Dermis blood vessel endothelial cell (primary cell): ENCODE data around the gene CSH1. TPM values are rescaled to one million over a fixed set of nuclear protein-coding genes. Genes with fewer than 3 reads are reported as not detected.
"Not testable (repeated sequence)": the region's sequence is repeated elsewhere in the genome, so short reads cannot be mapped to it uniquely, and the experiment has no call there.

Source experiments
- DNase-seq: peaks from one replicate; pipeline ENCODE4 v3.0.0; 2010
- total RNA-seq: library from RNA; depleted of rRNA; stranded (reverse); fragments of >200 nt; gene quantifications from 2 replicates; pipeline ENCODE4 v1.2.3, GENCODE V29; 2014

CSH1 gene
- total RNA-seq, 1 donor from 2014 or later = not detected

- DNase-seq = no peak
Measured at GRCh38 chr17:63928172-63928666, 31.8 kb upstream of the CSH1 start.

- peak; percentile 18 for DNase-seq
Measured at GRCh38 chr17:63927464-63928171, 31.2 kb upstream of the CSH1 start.

- DNase-seq = no peak
Measured at GRCh38 chr17:63926164-63926563, 29.8 kb upstream of the CSH1 start.

- DNase-seq = no peak
Measured at GRCh38 chr17:63925615-63926014, 29.2 kb upstream of the CSH1 start.

- DNase-seq = not testable (repeated sequence)
Measured at GRCh38 chr17:63922402-63922801, 26.0 kb upstream of the CSH1 start.

GRCh38 chr17:63920779-63921178 lies 24.4 kb upstream of the CSH1 start:
- DNase-seq = not testable (repeated sequence)

DNA sequence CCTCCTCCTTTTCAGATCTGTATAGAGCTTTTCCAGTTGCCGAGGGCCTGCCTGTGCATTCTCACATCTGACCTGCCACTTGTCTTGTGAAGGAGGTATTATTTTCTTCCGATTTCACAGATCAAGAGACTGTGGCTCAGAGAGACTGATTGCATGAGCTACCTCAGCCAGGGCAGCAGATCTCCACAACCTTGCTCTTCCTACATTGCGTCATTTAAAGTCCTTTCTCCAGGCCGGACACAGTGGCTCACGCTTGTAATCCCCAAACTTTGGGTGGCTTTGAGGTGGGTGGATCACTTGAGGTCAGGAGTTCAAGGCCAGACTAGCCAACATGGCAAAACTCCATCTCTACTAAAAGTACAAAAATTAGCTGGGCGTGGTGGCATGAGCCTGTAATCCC lies 23.7 kb upstream of the CSH1 start:
- not testable (repeated sequence) for DNase-seq

DNA sequence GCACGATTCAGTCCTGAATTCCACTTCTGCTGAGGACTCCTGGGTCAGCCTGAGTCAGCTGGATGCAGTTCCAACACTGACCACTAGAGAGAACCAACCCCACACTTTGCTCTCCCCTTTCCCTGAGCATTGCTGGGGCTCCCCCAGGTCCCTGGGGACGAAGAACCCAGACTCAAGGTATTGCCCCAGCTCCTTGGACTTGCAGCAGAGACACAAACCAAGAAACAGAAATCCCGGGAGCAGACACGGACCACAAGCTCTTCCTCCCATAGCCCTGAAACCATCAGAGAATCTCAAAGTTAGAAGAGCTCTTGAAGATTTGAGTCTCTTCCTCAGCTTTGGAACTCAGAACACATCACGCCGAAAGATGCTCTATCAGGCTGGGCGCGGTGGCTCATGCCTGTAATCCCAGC lies 22.9 kb upstream of the CSH1 start:
- DNase-seq = peak; percentile 81

DNA sequence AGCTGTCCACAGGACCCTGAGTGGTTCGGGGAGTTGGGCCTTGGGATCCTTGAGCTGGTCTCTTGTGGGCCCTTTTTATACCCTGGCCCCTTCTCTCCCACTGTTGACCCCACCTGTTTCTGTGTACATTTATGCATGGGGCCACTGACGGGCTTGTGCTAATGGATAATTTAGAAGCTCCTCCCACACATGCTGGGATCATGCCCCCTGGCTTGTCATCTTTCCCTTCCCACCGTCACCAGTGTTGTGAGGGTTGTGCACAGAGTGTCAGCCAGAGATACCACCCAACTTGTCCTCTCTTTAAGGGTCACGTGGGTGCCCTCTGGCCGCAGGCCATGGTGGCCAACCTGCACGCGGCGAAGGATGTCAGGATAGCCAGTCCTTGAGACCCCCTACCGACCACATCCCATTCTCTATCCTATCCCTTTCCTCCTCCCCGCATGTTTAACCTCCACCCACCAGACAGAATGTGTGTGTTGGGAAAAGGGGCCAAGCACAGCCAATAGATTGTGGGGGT lies 22.5 kb upstream of the CSH1 start, which contains the start of gene GH1:
Gene GH1, minus strand, starts transcription at position 51 of the 517 bp plus-strand sequence. CDS start 63 bp downstream, outside the sequence.
- DNase-seq = not testable (repeated sequence)

DNA sequence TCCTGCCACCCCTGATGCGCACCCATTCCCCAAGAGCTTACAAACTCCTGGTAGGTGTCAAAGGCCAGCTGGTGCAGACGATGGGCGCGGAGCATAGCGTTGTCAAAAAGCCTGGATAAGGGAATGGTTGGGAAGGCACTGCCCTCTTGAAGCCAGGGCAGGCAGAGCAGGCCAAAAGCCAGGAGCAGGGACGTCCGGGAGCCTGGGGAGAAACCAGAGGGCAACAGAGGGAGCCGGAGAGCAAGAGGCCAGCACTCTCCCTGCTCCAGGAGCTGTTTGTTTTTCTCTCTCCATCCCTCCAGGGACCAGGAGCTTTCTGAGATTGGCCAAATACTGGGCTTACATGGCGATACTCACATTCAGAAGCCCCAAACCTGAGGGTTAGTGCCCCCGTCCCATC lies 21.9 kb upstream of the CSH1 start:
- DNase-seq = peak; percentile 12

DNA sequence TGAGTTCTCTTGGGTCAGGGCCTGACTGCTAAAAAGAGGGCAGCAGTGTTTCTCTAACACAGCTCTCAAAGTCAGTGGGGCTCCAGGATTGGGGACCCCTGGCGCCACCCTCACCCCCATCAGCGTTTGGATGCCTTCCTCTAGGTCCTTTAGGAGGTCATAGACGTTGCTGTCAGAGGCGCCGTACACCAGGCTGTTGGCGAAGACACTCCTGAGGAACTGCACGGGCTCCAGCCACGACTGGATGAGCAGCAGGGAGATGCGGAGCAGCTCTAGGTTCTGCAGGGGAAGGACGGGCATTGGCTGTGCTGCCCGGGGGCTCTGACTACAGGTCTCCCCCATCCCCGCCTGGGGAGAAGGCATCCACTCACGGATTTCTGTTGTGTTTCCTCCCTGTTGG lies 21.3 kb upstream of the CSH1 start:
- DNase-seq = no peak

DNA sequence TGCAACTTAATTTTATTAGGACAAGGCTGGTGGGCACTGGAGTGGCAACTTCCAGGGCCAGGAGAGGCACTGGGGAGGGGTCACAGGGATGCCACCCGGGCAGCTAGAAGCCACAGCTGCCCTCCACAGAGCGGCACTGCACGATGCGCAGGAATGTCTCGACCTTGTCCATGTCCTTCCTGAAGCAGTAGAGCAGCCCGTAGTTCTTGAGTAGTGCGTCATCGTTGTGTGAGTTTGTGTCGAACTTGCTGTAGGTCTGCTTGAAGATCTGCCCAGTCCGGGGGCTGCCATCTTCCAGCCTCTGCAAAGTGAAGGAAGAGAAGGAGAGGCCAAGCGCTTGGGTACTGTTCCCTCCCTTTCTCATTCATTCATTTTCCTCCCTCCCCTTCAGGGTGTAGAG lies 20.8 kb upstream of the CSH1 start:
- not testable (repeated sequence) for DNase-seq

DNA sequence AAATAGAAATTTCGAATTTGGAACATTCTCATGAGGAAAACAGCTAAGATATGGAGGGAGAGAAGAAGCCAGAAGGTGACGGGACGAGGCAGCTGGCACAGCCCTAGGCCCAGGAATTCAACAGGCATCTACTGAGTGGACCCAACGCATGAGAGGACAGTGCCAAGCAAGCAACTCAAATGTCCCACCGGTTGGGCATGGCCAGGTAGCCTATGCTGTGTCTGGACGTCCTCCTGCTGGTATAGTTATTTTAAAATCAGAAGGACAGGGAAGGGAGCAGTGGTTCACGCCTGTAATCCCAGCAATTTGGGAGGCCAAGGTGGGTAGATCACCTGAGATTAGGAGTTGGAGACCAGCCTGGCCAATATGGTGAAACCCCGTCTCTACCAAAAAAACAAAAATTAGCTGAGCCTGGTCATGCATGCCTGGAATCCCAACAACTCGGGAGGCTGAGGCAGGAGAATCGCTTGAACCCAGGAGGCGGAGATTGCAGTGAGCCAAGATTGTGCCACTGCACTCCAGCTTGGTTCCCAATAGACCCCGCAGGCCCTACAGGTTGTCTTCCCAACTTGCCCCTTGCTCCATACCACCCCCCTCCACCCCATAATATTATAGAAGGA lies 20.3 kb upstream of the CSH1 start:
- DNase-seq = no peak

- not testable (repeated sequence) for DNase-seq
Measured at GRCh38 chr17:63915753-63916152, 19.4 kb upstream of the CSH1 start.

GRCh38 chr17:63914471-63914870 lies 18.1 kb upstream of the CSH1 start:
- DNase-seq = no peak

DNA sequence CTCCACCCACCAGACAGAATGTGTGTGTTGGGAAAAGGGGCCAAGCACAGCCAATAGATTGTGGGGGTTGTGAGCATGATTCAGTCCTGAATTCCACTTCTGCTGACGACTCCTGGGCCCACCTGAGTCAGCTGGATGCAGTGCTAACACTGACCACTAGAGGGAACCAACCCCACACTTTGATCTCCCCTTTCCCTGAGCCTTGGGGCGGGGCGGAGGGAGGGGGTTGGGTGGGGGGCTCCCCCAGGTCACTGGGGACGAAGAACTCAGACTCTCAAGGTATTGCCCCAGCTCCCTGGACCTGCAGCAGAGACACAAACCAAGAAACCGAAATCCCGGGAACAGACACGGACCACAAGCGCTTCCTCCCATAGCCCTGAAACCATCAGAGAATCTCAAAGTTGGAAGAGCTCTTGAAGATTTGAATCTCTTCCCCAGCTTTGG lies 15.3 kb upstream of the CSH1 start:
- DNase-seq = peak; percentile 61

DNA sequence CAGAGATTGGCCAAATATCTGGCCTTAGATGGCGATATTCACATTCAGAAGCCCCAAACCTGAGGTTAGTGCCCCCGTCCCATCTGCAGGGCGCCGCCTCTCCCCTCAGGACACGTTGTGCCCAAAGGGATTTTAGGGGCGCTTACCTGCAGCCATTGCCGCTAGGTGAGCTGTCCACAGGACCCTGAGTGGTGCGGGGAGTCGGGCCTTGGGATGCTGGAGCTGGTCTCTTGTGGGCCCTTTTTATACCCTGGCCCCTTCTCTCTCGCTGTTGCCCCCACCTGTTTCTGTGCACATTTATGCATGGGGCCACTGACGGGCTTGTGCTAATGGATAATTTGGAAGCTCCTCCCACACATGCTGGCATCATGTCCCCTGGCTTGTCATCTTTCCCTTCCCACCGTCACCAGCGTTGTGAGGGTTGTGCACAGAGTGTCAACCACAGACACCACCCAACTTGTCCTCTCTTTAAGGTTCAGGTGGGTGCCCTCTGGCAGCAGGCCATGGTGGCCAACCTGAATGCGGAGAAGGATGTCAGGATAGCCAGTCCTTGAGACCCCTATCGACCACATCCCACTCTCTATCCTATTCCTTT lies 14.8 kb upstream of the CSH1 start, which contains the start of gene CSHL1:
Gene CSHL1, minus strand, starts transcription at position 218 of the 595 bp plus-strand sequence. Its CDS starts 62 bp downstream, at position 156.
- no peak for DNase-seq

DNA sequence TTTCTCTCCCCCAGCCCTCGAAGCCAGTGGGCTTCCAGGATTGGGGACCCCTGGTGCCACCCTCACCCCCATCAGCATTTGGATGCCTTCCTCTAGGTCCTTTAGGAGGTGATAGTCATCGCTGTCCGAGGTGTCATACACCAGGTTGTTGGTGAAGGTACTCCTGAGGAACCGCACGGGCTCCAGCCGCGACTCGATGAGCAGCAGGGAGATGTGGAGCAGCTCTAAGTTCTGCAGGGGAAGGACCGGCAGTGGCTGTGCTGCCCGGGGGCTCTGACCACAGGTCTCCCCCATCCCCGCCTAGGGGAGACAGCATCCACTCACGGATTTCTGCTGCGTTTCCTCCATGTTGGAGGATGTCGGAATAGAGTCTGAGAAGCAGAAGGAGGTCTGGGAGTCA lies 13.7 kb upstream of the CSH1 start:
- DNase-seq = no peak

- not testable (repeated sequence) for DNase-seq
Measured at GRCh38 chr17:63909586-63909985, 13.2 kb upstream of the CSH1 start.

DNA sequence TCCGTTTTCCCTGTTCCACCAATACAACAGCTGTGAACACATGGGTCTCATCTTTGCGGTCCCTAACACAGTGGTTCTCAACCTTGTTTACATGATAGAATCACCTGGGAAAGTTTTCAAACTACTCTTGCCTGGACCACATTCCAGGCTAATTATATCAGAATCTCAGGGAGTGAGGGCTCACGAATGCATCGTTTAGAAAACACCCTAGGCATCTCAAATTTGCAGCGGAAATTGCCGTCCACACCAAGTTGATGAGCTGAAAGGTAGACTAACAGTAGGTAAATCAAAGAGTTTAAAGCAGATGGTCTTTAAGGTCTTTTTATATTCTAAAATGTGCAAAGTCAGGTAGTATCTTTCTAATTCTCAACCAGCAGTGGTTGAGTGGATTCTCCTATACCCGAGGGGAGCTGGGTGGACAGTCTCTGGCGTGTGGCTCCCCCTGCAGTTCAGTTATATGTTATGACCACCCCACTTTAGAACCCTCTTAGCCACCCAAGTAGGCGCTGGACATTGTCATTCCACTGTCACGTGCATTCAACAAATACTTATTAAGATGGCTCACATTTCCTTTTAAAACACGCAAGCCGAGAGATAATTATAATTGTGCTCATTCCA lies 10.9 kb upstream of the CSH1 start:
- DNase-seq = peak; percentile 49

DNA sequence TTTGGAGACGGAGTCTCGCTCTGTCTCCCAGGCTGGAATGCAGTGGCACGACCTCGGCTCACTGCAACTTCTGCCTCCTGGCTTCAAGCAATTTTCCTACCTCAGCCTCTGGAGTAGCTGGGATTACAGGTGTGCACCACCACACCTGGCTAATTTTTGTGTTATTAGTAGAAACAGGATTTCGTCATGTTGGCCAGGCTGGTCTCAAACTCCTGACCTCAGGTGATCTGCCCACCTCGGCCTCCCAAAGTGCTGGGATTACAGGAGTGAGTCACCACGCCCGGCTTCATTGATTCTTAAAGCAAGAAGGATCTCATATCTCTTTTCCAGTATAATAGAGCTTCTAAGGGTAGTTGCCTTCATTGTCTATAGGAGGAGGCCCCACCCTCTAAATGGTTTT lies 8.4 kb upstream of the CSH1 start:
- DNase-seq = not testable (repeated sequence)

- not testable (repeated sequence) for DNase-seq
Measured at GRCh38 chr17:63903787-63904201, 7.4 kb upstream of the CSH1 start.

GRCh38 chr17:63901971-63902370 lies 5.6 kb upstream of the CSH1 start:
- not testable (repeated sequence) for DNase-seq
